Stimulated activated CD8-positive, alpha-beta memory T cell treated with anti-CD3 and anti-CD28 coated beads, Interleukin-12 subunit alpha, Interleukin-12 subunit beta, amount 100 ng/mL, for 24 hours (primary cell): ENCODE measurements around the gene TBC1D16.
"Not testable (repeated sequence)": the region's sequence is repeated elsewhere in the genome, so short reads cannot be mapped to it uniquely, and the experiment has no call there.

Source experiments
- DNase-seq: peaks from one replicate; pipeline ENCODE4 v3.0.0-alpha.2; 2020; ENCODE audit errors: extremely low read depth

Gene TBC1D16

GRCh38 chr17:79974566-79975497 is 60.8 kb downstream of the TBC1D16 start:
- no peak for DNase-seq

GRCh38 chr17:79971651-79972050 is 64.0 kb downstream of the TBC1D16 start:
- no peak for DNase-seq

GRCh38 chr17:79970576-79971068 is 65.0 kb downstream of the TBC1D16 start:
- no peak for DNase-seq

- DNase-seq = no peak
Measured at GRCh38 chr17:79969906-79970305, 65.8 kb downstream of the TBC1D16 start.

GRCh38 chr17:79968116-79968515 is 67.6 kb downstream of the TBC1D16 start:
- DNase-seq = no peak

- DNase-seq = no peak
Measured at GRCh38 chr17:79966681-79967080, 69.0 kb downstream of the TBC1D16 start.

- DNase-seq = no peak
Measured at GRCh38 chr17:79965806-79966205, 69.9 kb downstream of the TBC1D16 start.

GRCh38 chr17:79962467-79962866 is 73.2 kb downstream of the TBC1D16 start:
- not testable (repeated sequence) for DNase-seq

- DNase-seq = not testable (repeated sequence)
Measured at GRCh38 chr17:79961567-79961966, 74.1 kb downstream of the TBC1D16 start.

GRCh38 chr17:79960788-79961522 is 74.7 kb downstream of the TBC1D16 start:
- no peak for DNase-seq

- DNase-seq = no peak
Measured at GRCh38 chr17:79959042-79959441, 76.6 kb downstream of the TBC1D16 start.

- DNase-seq = no peak
Measured at GRCh38 chr17:79956853-79957252, 78.8 kb downstream of the TBC1D16 start.

- DNase-seq = not testable (repeated sequence)
Measured at GRCh38 chr17:79956441-79956735, 79.3 kb downstream of the TBC1D16 start.

GRCh38 chr17:79955691-79956440 is 79.8 kb downstream of the TBC1D16 start:
- DNase-seq = no peak

- DNase-seq = no peak
Measured at GRCh38 chr17:79955167-79955549, 80.5 kb downstream of the TBC1D16 start.

GRCh38 chr17:79954281-79955166 is 81.1 kb downstream of the TBC1D16 start:
- no peak for DNase-seq

GRCh38 chr17:79953335-79953734 is 82.3 kb downstream of the TBC1D16 start:
- DNase-seq = no peak

GRCh38 chr17:79952901-79953300 is 82.8 kb downstream of the TBC1D16 start:
- no peak for DNase-seq

- no peak for DNase-seq
Measured at GRCh38 chr17:79952265-79952877, 83.3 kb downstream of the TBC1D16 start.

- DNase-seq = no peak
Measured at GRCh38 chr17:79951361-79952264, 84.1 kb downstream of the TBC1D16 start.
